HCT116 (cell line): ENCODE data around the gene SRRT. TPM values are rescaled to one million over a fixed set of nuclear protein-coding genes. Genes with fewer than 3 reads are reported as not detected.
"Not testable (repeated sequence)": the region's sequence is repeated elsewhere in the genome, so short reads cannot be mapped to it uniquely, and the experiment has no call there.

ENCODE experiments used
- ATAC-seq: fragments of 200-7000 bp; cut with Tn5 transposase; 2 replicates; pipeline ENCODE4 v1.9.1; 2020; ENCODE audit warnings: mild to moderate bottlenecking, moderate library complexity
- BruUV-seq: library from RNA; stranded (reverse); fragments of 400-500 nt; replicated peaks from 2 replicates; lab custom pipeline; 2021; lab: Mats Ljungman, UMichigan
- CTCF ChIA-PET: fragments of 300-600 bp; sonication (Branson Sonifier 250); formaldehyde crosslinking; loops from one replicate; lab custom pipeline; 2021; ENCODE audit warnings: antibody characterized with exemption; lab: Charles Lee
- POLR2A ChIA-PET: fragments of 300-600, 350-600 bp; sonication (Branson Sonifier 250); formaldehyde crosslinking; loops from one replicate; lab custom pipeline; 2021; ENCODE audit warnings: antibody characterized with exemption; lab: Charles Lee
- RAD21 ChIA-PET, 2 experiments: fragments of 300-600 bp; sonication (Branson Sonifier 250); formaldehyde crosslinking; loops; one replicate each; lab custom pipeline; 2023; ENCODE audit warnings: low total read pairs in 2 of 2; ENCODE audit not compliant: uncharacterized antibody in 2 of 2, unreplicated experiment in 2 of 2, low non-redundant PET in 1 of 2; lab: Charles Lee
- DNase-seq: peaks from one replicate; pipeline ENCODE4 v3.0.0-alpha.2; 2010; ENCODE audit warnings: low read depth, low spot score
- H2AFZ ChIP-seq: fragments of 200-600 bp; shearing (Covaris generic), sonication (generic); 2 replicates; pipeline ENCODE4 v1.6.1; 2017; ENCODE audit warnings: low read depth, mixed run types, mixed read lengths, antibody characterized with exemption, low read length; ENCODE audit not compliant: poor library complexity, severe bottlenecking
- H3K27ac ChIP-seq: 2 replicates; pipeline ENCODE4 v1.5.1; 2012; ENCODE audit warnings: low read depth, low read length
- H3K27me3 ChIP-seq: fragments of 200-600 bp; sonication (generic); 2 replicates; pipeline ENCODE4 v1.6.1; 2016; ENCODE audit warnings: mixed run types, low read length, mixed read lengths; ENCODE audit not compliant: insufficient read depth
- H3K36me3 ChIP-seq, 2 experiments: fragments of 200-500 bp in 1 of 2; fragments of 200-600 bp in 1 of 2; sonication (Bioruptor generic) in 1 of 2; sonication (generic) in 1 of 2; 2 replicates each; pipeline versions ENCODE4 v1.5.1 to v1.6.1; 2014 to 2016; ENCODE audit warnings: low read length in 2 of 2, inconsistent platforms in 1 of 2, mixed read lengths in 1 of 2, mixed run types in 1 of 2; ENCODE audit not compliant: insufficient read depth in 2 of 2, control insufficient read depth in 1 of 2
- H3K4me1 ChIP-seq, 2 experiments: fragments of 200-600 bp in 1 of 2; sonication (generic) in 1 of 2; 2 replicates each; pipeline versions ENCODE4 v1.5.1 to v1.6.1; 2012 to 2017; ENCODE audit warnings: low read length in 2 of 2, inconsistent platforms in 1 of 2, mild to moderate bottlenecking in 1 of 2, mixed read lengths in 1 of 2, mixed run types in 1 of 2, moderate library complexity in 1 of 2; ENCODE audit not compliant: insufficient read depth in 2 of 2, control insufficient read depth in 1 of 2
- H3K4me2 ChIP-seq: fragments of 200-600 bp; sonication (generic); 2 replicates; pipeline ENCODE4 v1.6.1; 2017; ENCODE audit warnings: mixed run types, low read length, mixed read lengths
- H3K4me3 ChIP-seq, 2 experiments: fragments of 200-600 bp in 1 of 2; sonication (generic) in 1 of 2; replicated peaks in 1 of 2; 2 replicates each; pipeline ENCODE4 v1.5.1; 2011 to 2016; ENCODE audit warnings: low read length in 2 of 2, control low read depth in 1 of 2, low read depth in 1 of 2, mild to moderate bottlenecking in 1 of 2, mixed read lengths in 1 of 2, mixed run types in 1 of 2
- H3K79me2 ChIP-seq: fragments of 200-600 bp; sonication (generic); 2 replicates; pipeline ENCODE4 v1.6.1; 2017; ENCODE audit warnings: mild to moderate bottlenecking, mixed run types, low read length, moderate library complexity, mixed read lengths; ENCODE audit not compliant: insufficient read depth
- H3K9ac ChIP-seq: fragments of 200-600 bp; sonication (generic); 2 replicates; pipeline ENCODE4 v1.6.1; 2016; ENCODE audit warnings: low read length, mixed read lengths
- H3K9me2 ChIP-seq: fragments of 200-600 bp; sonication (generic), shearing (Covaris generic); 2 replicates; pipeline ENCODE4 v1.6.1; 2017; ENCODE audit warnings: mixed run types, mild to moderate bottlenecking, moderate library complexity; ENCODE audit not compliant: insufficient read depth
- H3K9me3 ChIP-seq, 2 experiments: fragments of 200-500 bp in 1 of 2; fragments of 200-600 bp in 1 of 2; sonication (Bioruptor generic) in 1 of 2; sonication (generic) in 1 of 2; 2 replicates each; pipeline ENCODE4 v1.6.1; 2014 to 2017; ENCODE audit warnings: low read length in 2 of 2, mixed read lengths in 2 of 2, inconsistent platforms in 1 of 2, low read depth in 1 of 2, mild to moderate bottlenecking in 1 of 2, mixed run types in 1 of 2, moderate library complexity in 1 of 2; ENCODE audit not compliant: control insufficient read depth in 1 of 2, insufficient read depth in 1 of 2
- H4K20me1 ChIP-seq: fragments of 200-600 bp; sonication (generic), shearing (Covaris generic); 2 replicates; pipeline ENCODE4 v1.6.1; 2017; ENCODE audit warnings: mixed run types, mild to moderate bottlenecking, moderate library complexity; ENCODE audit not compliant: insufficient read depth
- CBX3 ChIP-seq: IDR thresholded peaks from 2 replicates; pipeline ENCODE4 v1.6.1; 2012; ENCODE audit warnings: low read depth
- CEBPB ChIP-seq: IDR thresholded peaks from 2 replicates; pipeline ENCODE4 v1.6.1; 2012; ENCODE audit warnings: low read depth
- CTCF ChIP-seq, 3 experiments: fragments of 200-600 bp in 1 of 3; sonication (generic) in 1 of 3; IDR thresholded peaks in 2 of 3; conservative IDR thresholded peaks in 1 of 3; 2 replicates each; pipeline ENCODE4 v1.5.1; 2012 to 2017; ENCODE audit warnings: low read depth in 2 of 3, low read length in 2 of 3, antibody characterized with exemption in 1 of 3, borderline replicate concordance in 1 of 3, control low read depth in 1 of 3, mild to moderate bottlenecking in 1 of 3, mixed read lengths in 1 of 3, mixed run types in 1 of 3, moderate library complexity in 1 of 3; ENCODE audit not compliant: insufficient read depth in 1 of 3
- EGR1 ChIP-seq: IDR thresholded peaks from 2 replicates; pipeline ENCODE4 v1.6.1; 2012; ENCODE audit warnings: low read depth
- EZH2 ChIP-seq: fragments of 200-600 bp; sonication (generic); IDR thresholded peaks from 2 replicates; pipeline ENCODE4 v1.6.1; 2017; ENCODE audit warnings: antibody characterized with exemption, mixed run types
- FOSL1 ChIP-seq: IDR thresholded peaks from 2 replicates; pipeline ENCODE4 v1.6.1; 2012; ENCODE audit warnings: low read depth
- JUND ChIP-seq: IDR thresholded peaks from 2 replicates; pipeline ENCODE4 v1.6.1; 2012
- POLR2A ChIP-seq: IDR thresholded peaks from 2 replicates; pipeline ENCODE4 v1.7.0; 2011; ENCODE audit warnings: borderline replicate concordance; ENCODE audit not compliant: insufficient read depth, insufficient read length; ENCODE audit errors: extremely low read depth
- POLR2AphosphoS5 ChIP-seq: IDR thresholded peaks from 2 replicates; pipeline ENCODE4 v1.6.1; 2011; ENCODE audit warnings: mild to moderate bottlenecking, low read depth, low read length, moderate library complexity
- RAD21 ChIP-seq: IDR thresholded peaks from 2 replicates; pipeline ENCODE4 v1.6.1; 2012; ENCODE audit warnings: low read depth, mild to moderate bottlenecking
- SIN3A ChIP-seq: IDR thresholded peaks from 2 replicates; pipeline ENCODE4 v1.6.1; 2012; ENCODE audit warnings: low read depth
- SP1 ChIP-seq: IDR thresholded peaks from 2 replicates; pipeline ENCODE4 v1.6.1; 2012; ENCODE audit warnings: low read depth
- SRF ChIP-seq: IDR thresholded peaks from 2 replicates; pipeline ENCODE4 v1.6.1; 2012; ENCODE audit warnings: low read depth
- TCF7L2 ChIP-seq: IDR thresholded peaks from 2 replicates; pipeline ENCODE4 v1.7.0; 2011; ENCODE audit warnings: borderline replicate concordance, inconsistent platforms; ENCODE audit not compliant: insufficient read depth, insufficient read length; ENCODE audit errors: extremely low read depth
- ZBTB33 ChIP-seq: IDR thresholded peaks from 2 replicates; pipeline ENCODE4 v1.6.1; 2011; ENCODE audit warnings: mild to moderate bottlenecking, low read length, moderate library complexity; ENCODE audit not compliant: insufficient replicate concordance; ENCODE audit errors: extremely low read depth
- ZNF274 ChIP-seq: fragments of 200-500 bp; sonication (Bioruptor generic); IDR thresholded peaks from 2 replicates; pipeline ENCODE4 v1.6.1; 2014; ENCODE audit warnings: mild to moderate bottlenecking, low read depth, low read length, inconsistent platforms
- intact Hi-C: fragments of 100-400 bp; cut with micrococcal nuclease; formaldehyde crosslinking; loops from 2 replicates; pipeline ENCODE4 v1.10.0; 2022
- total RNA-seq: library from RNA; stranded (reverse); gene quantifications from one replicate; pipeline ENCODE4 v1.2.1, GENCODE V29; 2021; ENCODE audit not compliant: unreplicated experiment

SRRT gene
- total RNA-seq, 1 experiment from 2014 or later: 252 TPM

GRCh38 chr7:100921039-100921438 is 46.1 kb downstream of the SRRT start:
- RAD21 ChIA-PET: no interaction called here
- no TSS peak for BruUV-seq

GRCh38 chr7:100923616-100924015 is 48.7 kb downstream of the SRRT start:
- H3K9me3 ChIP-seq, H3K27ac ChIP-seq, H3K4me1 ChIP-seq, RAD21 ChIA-PET, DNase-seq, intact Hi-C loops, H3K79me2 ChIP-seq, H3K4me3 ChIP-seq, H4K20me1 ChIP-seq, BruUV-seq, H3K9me2 ChIP-seq, POLR2A ChIA-PET, H3K4me2 ChIP-seq, H3K27me3 ChIP-seq, CTCF ChIA-PET, H3K9ac ChIP-seq, ATAC-seq, H3K36me3 ChIP-seq, H2AFZ ChIP-seq: not testable (repeated sequence)

More at GRCh38 chr7:100921039-100921438, 46.1 kb downstream of the SRRT start:
- no peaks in the 10 kb centered on the region for H3K36me3 ChIP-seq
- no peak overlapping the region for H3K4me3 ChIP-seq
- H3K9ac ChIP-seq: no peak overlapping the region
- H3K9me3 ChIP-seq: no peaks in the 10 kb centered on the region
- intact Hi-C loops: no loop called here
- no peak overlapping the region for H3K27ac ChIP-seq
- H4K20me1 ChIP-seq: no peaks in the 10 kb centered on the region
- H3K4me1 ChIP-seq: no peaks in the 10 kb centered on the region; a peak in 1 of 4 replicates
- H3K27me3 ChIP-seq: no peaks in the 10 kb centered on the region
- H3K79me2 ChIP-seq: no peaks in the 10 kb centered on the region
- no peak for TF ChIP-seq TCF7L2
- no peak for TF ChIP-seq ZBTB33
- no peak for TF ChIP-seq CEBPB
- TF ChIP-seq JUND: no peak
- TF ChIP-seq SP1: no peak
- TF ChIP-seq SIN3A: no peak
- TF ChIP-seq CBX3: no peak
- TF ChIP-seq POLR2AphosphoS5: no peak
- no peak; a peak in 1 of 6 replicates for TF ChIP-seq CTCF (IDR thresholded peaks at IDR 0.05 in 2 of 3, conservative IDR thresholded peaks at IDR 0.05 in 1 of 3; ENCODE audit: borderline replicate concordance in 1 of 3, insufficient read depth in 1 of 3, low read depth in 2 of 3, low read length in 2 of 3)
- TF ChIP-seq EZH2: no peak
- no peak for TF ChIP-seq EGR1
- no peak for TF ChIP-seq POLR2A
- TF ChIP-seq SRF: no peak
- no peak for TF ChIP-seq ZNF274
- TF ChIP-seq RAD21: no peak
- TF ChIP-seq FOSL1: no peak
- TF ChIP-seq, all 23 proteins: peak for 0
- ChIA-PET CTCF (interaction anchor here (0.5 kb wide), 1 partner anchor 160 kb away, joined by 3 read pairs; no protein-coding TSS in a partner anchor), POLR2A (no interaction called here)
- ATAC-seq: no peak
- H3K9me2 ChIP-seq: no peaks in the 10 kb centered on the region
- H2AFZ ChIP-seq: no peak overlapping the region
- no peak overlapping the region for H3K4me2 ChIP-seq
- DNase-seq: no peak
